Naive thymus-derived CD4-positive, alpha-beta T cell (primary cell): ENCODE results near the gene TRIP13. TPM values are rescaled to one million over a fixed set of nuclear protein-coding genes. Genes with fewer than 3 reads are reported as not detected.
A peak's percentile ranks its signal among the peaks of the same experiment; 100 is the strongest.

ENCODE experiments used
- ATAC-seq: fragments of 150-1000 bp; cut with Tn5 transposase; 2 replicates; pipeline ENCODE4 v1.10.0; 2021; ENCODE audit warnings: mild to moderate bottlenecking, moderate library complexity
- CTCF ChIA-PET: fragments of 350-600 bp; sonication (Branson Sonifier 250); formaldehyde crosslinking; loops from one replicate; lab custom pipeline; 2021; ENCODE audit warnings: antibody characterized with exemption; lab: Charles Lee
- POLR2A ChIA-PET: fragments of 350-600 bp; sonication (Branson Sonifier 250); formaldehyde crosslinking; loops from one replicate; lab custom pipeline; 2021; ENCODE audit warnings: antibody characterized with exemption, inconsistent platforms; lab: Charles Lee
- DNase-seq, 9 donors: peaks; one replicate each; pipeline versions ENCODE4 v3.0.0 to v3.0.0-alpha.2; 2020 to 2022; ENCODE audit warnings: mixed read lengths in 1 of 9
- H3K27ac ChIP-seq: one replicate; pipeline ENCODE4 v1.7.0; 2013; ENCODE audit warnings: mild to moderate bottlenecking, low read depth, low read length, moderate library complexity
- H3K27me3 ChIP-seq, 2 donors: one replicate each; pipeline ENCODE4 v1.7.0; 2013; ENCODE audit warnings: low read length in 2 of 2, mild to moderate bottlenecking in 2 of 2, moderate library complexity in 2 of 2; ENCODE audit not compliant: control insufficient read depth in 2 of 2, insufficient read depth in 2 of 2
- H3K36me3 ChIP-seq, 3 experiments: 1 replicate in 2 of 3; 2 replicates in 1 of 3; pipeline ENCODE4 v1.7.0; 2013; ENCODE audit warnings: low read length in 3 of 3, mild to moderate bottlenecking in 3 of 3, moderate library complexity in 1 of 3; ENCODE audit not compliant: insufficient read depth in 3 of 3, control insufficient read depth in 2 of 3
- H3K4me1 ChIP-seq, 2 donors: one replicate each; pipeline ENCODE4 v1.7.0; 2013; ENCODE audit warnings: low read length in 2 of 2, mild to moderate bottlenecking in 2 of 2, moderate library complexity in 1 of 2; ENCODE audit not compliant: control insufficient read depth in 2 of 2, insufficient read depth in 2 of 2
- H3K4me3 ChIP-seq: 2 replicates; pipeline ENCODE4 v1.7.0; 2013; ENCODE audit warnings: mild to moderate bottlenecking, low read length
- H3K9me3 ChIP-seq, 3 experiments: 1 replicate in 2 of 3; 2 replicates in 1 of 3; pipeline ENCODE4 v1.7.0; 2013; ENCODE audit warnings: low read length in 3 of 3; ENCODE audit not compliant: control insufficient read depth in 2 of 3
- H3K27ac Mint-ChIP-seq, 9 donors: one replicate each; pipeline ENCODE4 v1.8.0; 2020 to 2022; ENCODE audit warnings: mixed read lengths in 9 of 9, mild to moderate bottlenecking in 8 of 9, moderate library complexity in 5 of 9, inconsistent platforms in 2 of 9
- H3K27me3 Mint-ChIP-seq, 5 donors: one replicate each; pipeline ENCODE4 v1.8.0; 2021 to 2022; ENCODE audit warnings: mixed read lengths in 5 of 5, mild to moderate bottlenecking in 1 of 5
- H3K36me3 Mint-ChIP-seq, 5 donors: one replicate each; pipeline ENCODE4 v1.8.0; 2020 to 2022; ENCODE audit warnings: mixed read lengths in 5 of 5, mild to moderate bottlenecking in 3 of 5, inconsistent platforms in 1 of 5
- H3K4me1 Mint-ChIP-seq, 7 donors: one replicate each; pipeline ENCODE4 v1.8.0; 2020 to 2022; ENCODE audit warnings: mixed read lengths in 7 of 7, mild to moderate bottlenecking in 3 of 7, inconsistent platforms in 1 of 7
- H3K4me3 Mint-ChIP-seq, 10 donors: one replicate each; pipeline ENCODE4 v1.8.0; 2020 to 2022; ENCODE audit warnings: mild to moderate bottlenecking in 10 of 10, mixed read lengths in 10 of 10, moderate library complexity in 6 of 10, inconsistent platforms in 2 of 10
- H3K9me3 Mint-ChIP-seq, 11 donors: one replicate each; pipeline ENCODE4 v1.8.0; 2020 to 2022; ENCODE audit warnings: mixed read lengths in 11 of 11, mild to moderate bottlenecking in 4 of 11, inconsistent platforms in 1 of 11, moderate library complexity in 1 of 11
- intact Hi-C, 2 donors: fragments of 100-400 bp; cut with micrococcal nuclease; formaldehyde crosslinking; loops; one replicate each; pipeline ENCODE4 v1.15.1; 2023
- polyA plus RNA-seq, 2 donors: library from polyadenylated mRNA; unstranded; fragments of 300-500 nt; fragmentation: Illumina TruSeq; gene quantifications; one replicate each; pipeline ENCODE4 v1.2.3, GENCODE V29; 2021
- total RNA-seq, 6 experiments: library from RNA in 5 of 6; stranded (reverse) in 5 of 6; gene quantifications; 1 replicate in 5 of 6; 2 replicates in 1 of 6; pipeline ENCODE4 v1.2.3 and lab custom pipeline; 2021 to 2026

The TRIP13 gene
- total and polyA plus RNA-seq, 7 experiments from 2014 or later: 0.39 to 23.5 (median 0.57) TPM; not detected in 1

DNA sequence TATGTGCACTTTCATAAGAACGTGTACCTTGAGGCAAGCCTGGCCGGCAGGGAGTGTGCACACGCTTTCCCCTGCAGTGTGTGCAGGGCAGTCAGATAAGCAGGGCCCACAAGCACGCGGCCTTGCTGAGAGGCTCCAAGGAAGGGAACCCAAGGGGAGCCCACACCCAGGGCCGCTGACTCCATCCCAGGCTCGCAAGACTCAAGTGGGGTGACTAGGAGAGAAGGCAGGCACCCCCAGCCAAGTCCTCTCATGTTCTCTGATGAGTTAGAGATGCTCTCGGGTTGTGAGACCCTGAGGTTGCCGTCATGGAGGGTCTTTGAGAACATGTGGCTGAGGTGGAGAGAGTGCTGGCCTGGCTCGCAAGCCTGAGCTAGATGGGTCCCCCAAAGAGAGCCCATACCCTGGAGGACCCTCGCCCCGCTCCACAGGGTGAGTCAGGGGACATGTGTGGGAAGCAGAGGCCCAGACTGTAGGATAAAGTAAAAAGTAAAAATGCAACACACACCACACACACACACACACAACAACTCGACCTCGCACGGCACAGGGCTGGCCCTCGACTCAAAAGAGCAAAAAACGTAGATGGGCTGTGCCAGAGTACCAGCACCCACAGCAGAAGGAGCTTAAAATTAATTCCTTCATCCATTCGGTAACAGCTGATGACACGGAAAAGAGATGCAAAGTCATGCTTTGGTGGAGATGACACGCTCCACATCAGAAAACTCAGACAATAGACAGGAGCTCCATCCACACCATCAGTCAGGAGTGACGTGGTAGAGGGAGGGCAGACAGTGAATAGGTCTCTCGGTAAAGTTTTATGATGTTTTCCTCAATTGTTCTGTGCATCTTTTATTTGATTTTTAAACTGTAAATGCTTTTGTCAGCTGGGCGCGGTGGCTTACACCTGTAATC, 61.1 kb downstream of the TRIP13 start:
- Mint-ChIP-seq H3K4me1 (peaks cover 0 to 30% (median 14%) of the 10 kb centered on the region in 7 donors), H3K9me3 (peaks cover 0 to 3% (median 0%) of the 10 kb centered on the region in 11 donors), H3K36me3 (peaks cover 0 to 8% (median 0%) of the 10 kb centered on the region in 5 donors), H3K4me3 (no peak overlapping the region), H3K27me3 (peaks cover 19 to 47% (median 34%) of the 10 kb centered on the region in 5 donors), H3K27ac (no peak overlapping the region)
- no peak overlapping the region for H3K27ac ChIP-seq
- DNase-seq (no peak), ATAC-seq (no peak)
- no peaks in the 10 kb centered on the region for H3K27me3 ChIP-seq
- no peaks in the 10 kb centered on the region for H3K9me3 ChIP-seq
- POLR2A ChIA-PET: no interaction called here
- intact Hi-C loops: no loop called here
- no peak overlapping the region for H3K4me3 ChIP-seq
- H3K4me1 ChIP-seq: peaks cover 7 to 10% of the 10 kb centered on the region in 2 donors
- CTCF ChIA-PET: no interaction called here
- H3K36me3 ChIP-seq: no peaks in the 10 kb centered on the region

DNA sequence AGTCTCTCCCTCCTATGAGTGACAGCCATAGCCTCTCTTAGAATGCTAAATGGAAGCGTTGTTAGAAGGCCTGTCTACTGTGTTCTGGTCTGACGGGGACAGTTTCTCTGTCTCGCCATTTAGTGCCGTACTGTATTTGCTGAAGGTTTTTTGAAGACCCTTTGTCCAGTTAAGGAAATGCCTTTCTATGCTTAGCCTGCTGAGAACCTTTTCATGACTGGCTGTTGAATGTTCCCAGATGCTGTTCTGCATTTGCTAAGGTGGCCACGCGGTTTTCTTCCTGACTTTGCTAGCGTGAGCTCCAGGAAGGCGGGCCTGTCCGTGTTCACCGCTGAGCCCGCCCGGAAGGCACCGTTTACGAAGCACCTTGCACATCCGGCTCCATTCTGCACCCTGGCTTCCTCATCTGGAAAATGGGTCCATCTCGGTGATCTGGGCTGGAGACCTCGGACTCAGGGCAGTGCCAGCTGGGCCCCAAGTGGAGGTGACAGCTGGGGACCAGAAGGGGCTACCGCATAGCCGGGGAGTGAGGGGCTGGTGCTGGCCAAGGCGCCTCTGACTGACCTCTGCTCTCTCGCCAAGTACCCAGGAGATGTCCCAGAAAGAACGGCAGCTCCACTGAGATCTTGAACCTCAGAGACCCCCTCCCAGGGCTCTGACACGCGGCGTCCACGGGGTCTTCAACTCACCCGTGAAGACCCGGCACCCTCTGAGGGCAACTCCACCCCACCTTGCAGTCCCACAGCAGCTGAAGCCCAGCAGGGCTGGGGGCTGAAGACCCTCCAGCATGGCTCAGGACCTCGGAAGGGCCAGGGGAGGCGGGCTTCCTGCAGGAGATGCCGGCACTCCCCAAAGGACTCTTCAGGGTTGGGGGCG, 63.4 kb downstream of the TRIP13 start:
- no peak overlapping the region for H3K4me3 Mint-ChIP-seq
- H3K36me3 ChIP-seq: no peaks in the 10 kb centered on the region
- H3K27me3 Mint-ChIP-seq: peaks cover 9 to 24% (median 19%) of the 10 kb centered on the region in 5 donors
- H3K27ac Mint-ChIP-seq: no peak overlapping the region
- peaks cover 7 to 10% of the 10 kb centered on the region in 2 donors for H3K4me1 ChIP-seq
- peaks cover 0 to 39% (median 15%) of the 10 kb centered on the region in 7 donors for H3K4me1 Mint-ChIP-seq
- H3K27me3 ChIP-seq: no peaks in the 10 kb centered on the region
- POLR2A ChIA-PET: no interaction called here
- ATAC-seq: no peak
- H3K36me3 Mint-ChIP-seq: peaks cover 0 to 4% (median 0%) of the 10 kb centered on the region in 5 donors
- no peaks in the 10 kb centered on the region for H3K9me3 ChIP-seq
- CTCF ChIA-PET: no interaction called here
- no peak overlapping the region for H3K27ac ChIP-seq
- H3K9me3 Mint-ChIP-seq: peaks cover 0 to 3% (median 0%) of the 10 kb centered on the region in 11 donors
- intact Hi-C loops: no loop called here
- H3K4me3 ChIP-seq: no peak overlapping the region
- no peak for DNase-seq

DNA sequence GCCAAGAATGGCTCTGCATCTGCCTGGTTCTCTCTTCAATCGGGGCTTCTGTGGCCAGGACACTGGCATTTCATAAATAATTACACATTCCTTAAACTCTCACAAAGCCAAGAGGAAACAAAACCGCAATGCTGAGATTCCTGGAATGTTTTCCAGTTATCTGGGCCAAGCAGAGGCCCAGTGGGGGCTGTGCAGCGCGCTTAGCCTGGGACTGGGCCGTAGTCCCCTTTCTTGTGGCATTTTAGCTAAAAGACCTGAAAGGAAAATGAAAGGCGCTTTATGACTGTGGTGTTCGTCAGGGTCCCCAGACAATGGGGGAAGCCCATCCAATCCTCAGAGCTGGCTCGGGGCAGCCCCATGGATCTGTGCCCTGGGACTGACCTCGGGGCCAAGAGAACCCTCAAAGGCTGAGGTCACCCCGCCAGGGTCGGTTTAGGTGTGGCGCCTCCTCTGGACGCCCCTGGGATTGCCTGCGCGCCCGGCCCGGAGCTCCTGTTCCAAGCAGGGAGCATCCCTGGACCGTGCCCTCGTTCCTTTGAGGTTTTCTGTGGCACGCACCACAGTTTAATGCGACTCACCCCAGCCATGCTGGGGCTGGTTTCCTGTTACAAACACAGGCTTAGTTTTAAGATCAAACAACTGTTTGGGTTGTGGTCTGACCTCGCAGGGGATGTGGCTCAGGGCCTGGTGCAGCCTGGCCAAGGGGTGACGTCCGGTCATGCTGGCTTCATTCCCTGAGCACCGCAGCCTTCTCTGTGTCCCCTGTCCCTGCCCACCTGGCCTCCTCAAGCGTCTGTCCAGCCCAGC, 64.5 kb downstream of the TRIP13 start:
- POLR2A ChIA-PET: no interaction called here
- no peak overlapping the region for H3K4me3 ChIP-seq
- Mint-ChIP-seq H3K4me1 (peaks cover 0 to 39% (median 15%) of the 10 kb centered on the region in 7 donors), H3K36me3 (peaks cover 0 to 3% (median 0%) of the 10 kb centered on the region in 5 donors), H3K27ac (no peak overlapping the region), H3K27me3 (peaks cover 9 to 19% (median 18%) of the 10 kb centered on the region in 5 donors), H3K9me3 (no peaks in the 10 kb centered on the region), H3K4me3 (peak overlapping the region in 2 of 10 donors; percentile 47 to 64)
- ATAC-seq: peak; percentile 30
- H3K27me3 ChIP-seq: no peaks in the 10 kb centered on the region
- CTCF ChIA-PET: no interaction called here
- H3K9me3 ChIP-seq: no peaks in the 10 kb centered on the region
- peak in 3 of 9 donors; percentile 12 to 57 (median 19) for DNase-seq
- H3K36me3 ChIP-seq: no peaks in the 10 kb centered on the region
- no peak overlapping the region for H3K27ac ChIP-seq
- intact Hi-C loops: no loop called here
- H3K4me1 ChIP-seq: peaks cover 7 to 10% of the 10 kb centered on the region in 2 donors

DNA sequence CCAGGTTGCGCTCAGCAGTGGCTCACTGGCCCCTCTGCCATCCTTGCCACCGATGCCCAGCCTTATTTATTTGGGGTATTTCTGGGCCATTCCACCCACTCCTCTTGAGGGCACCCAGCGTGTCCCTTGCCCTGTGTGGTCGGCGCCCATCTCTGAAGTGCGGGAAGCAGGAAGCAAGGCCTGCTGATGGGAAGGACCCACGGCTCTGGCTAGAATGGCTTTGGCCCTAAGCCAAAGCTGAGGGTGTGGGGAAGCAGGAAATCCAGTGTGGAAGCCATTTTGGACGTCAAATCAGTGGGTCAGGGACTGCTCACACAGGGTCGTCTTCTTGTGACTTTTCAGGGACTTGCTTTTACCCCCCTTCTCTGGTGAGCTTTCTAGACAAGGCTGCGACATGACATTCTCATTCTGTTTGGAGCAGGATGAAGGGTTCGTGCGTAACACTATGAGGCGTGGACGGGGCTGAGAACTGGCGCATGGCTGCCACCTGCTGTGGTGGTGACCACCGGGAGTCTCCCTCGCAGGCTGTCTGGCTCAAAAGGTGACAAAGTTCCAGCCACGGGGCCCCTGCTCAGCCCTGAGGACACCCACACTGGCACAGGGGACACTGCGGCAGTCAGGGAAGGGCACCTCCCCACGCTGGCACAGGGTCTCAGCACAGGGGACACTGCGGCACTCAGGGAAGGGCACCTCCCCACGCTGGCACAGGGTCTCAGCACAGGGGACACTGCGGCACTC, 65.2 kb downstream of the TRIP13 start:
- peaks cover 7 to 10% of the 10 kb centered on the region in 2 donors for H3K4me1 ChIP-seq
- peaks cover 0 to 3% (median 0%) of the 10 kb centered on the region in 5 donors for H3K36me3 Mint-ChIP-seq
- peak overlapping the region in 2 of 10 donors; percentile 39 to 47 for H3K4me3 Mint-ChIP-seq
- DNase-seq (no peak), ATAC-seq (no peak)
- peaks cover 9 to 19% (median 18%) of the 10 kb centered on the region in 5 donors for H3K27me3 Mint-ChIP-seq
- H3K27me3 ChIP-seq: no peaks in the 10 kb centered on the region
- POLR2A ChIA-PET: no interaction called here
- H3K4me3 ChIP-seq: no peak overlapping the region
- peaks cover under 1 to 44% (median 15%) of the 10 kb centered on the region in 7 donors for H3K4me1 Mint-ChIP-seq
- CTCF ChIA-PET: no interaction called here
- no peaks in the 10 kb centered on the region for H3K36me3 ChIP-seq
- no peaks in the 10 kb centered on the region for H3K9me3 Mint-ChIP-seq
- intact Hi-C loops: no loop called here
- H3K9me3 ChIP-seq: no peaks in the 10 kb centered on the region
- no peak overlapping the region for H3K27ac Mint-ChIP-seq
- H3K27ac ChIP-seq: no peak overlapping the region

DNA sequence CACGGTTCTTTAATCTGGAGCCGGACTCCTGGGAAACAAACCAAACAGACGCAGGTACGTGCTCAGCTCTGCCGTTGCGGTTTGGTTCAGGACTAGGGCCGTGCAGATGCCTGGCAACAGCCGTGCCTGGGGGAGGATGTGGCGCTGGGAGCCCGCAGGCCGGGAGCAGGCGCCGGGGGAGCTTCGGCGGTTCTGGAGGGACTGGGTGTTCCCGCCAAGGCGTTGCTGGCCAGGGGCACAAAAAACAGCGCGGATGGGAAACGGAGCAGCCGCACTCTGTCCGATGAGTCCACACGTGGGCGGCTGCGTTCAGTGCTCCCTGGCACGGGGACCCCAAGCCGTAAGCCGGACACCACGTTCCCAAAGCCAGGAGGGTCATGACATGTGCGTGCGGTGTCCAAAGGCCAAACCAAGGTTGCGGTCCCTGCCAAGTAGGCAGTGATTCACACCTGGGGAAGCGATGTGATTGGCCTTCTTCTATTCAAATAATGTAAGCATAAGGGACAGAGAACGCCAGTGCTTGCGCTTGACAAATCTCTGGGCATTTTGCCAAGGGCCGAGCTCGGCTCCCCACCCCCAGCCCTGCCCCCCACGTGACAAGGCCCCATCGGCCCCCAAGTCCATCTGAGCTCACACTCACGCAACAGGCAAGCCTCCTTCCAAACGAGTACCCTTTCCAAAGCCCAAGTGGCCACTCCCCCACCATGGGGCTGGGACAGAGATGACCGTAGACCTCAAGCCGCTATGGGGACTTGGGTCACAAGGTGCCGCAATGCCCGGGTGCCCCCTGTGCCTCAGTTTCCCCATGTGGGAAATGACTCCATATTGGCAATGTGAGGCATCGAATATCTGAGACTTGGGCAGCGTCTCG, 66.3 kb downstream of the TRIP13 start:
- Histone ChIP-seq H3K9me3 (no peaks in the 10 kb centered on the region), H3K27ac (no peak overlapping the region), H3K4me1 (peaks cover 10 to 16% of the 10 kb centered on the region in 2 donors), H3K27me3 (no peaks in the 10 kb centered on the region), H3K4me3 (no peak overlapping the region), H3K36me3 (no peaks in the 10 kb centered on the region)
- Mint-ChIP-seq H3K9me3 (no peaks in the 10 kb centered on the region), H3K27me3 (peaks cover 9 to 15% (median 12%) of the 10 kb centered on the region in 5 donors), H3K36me3 (peaks cover 0 to 3% (median 0%) of the 10 kb centered on the region in 5 donors), H3K4me3 (no peak overlapping the region), H3K27ac (peak overlapping the region in 1 of 9 donors; percentile 72), H3K4me1 (peaks cover 9 to 51% (median 23%) of the 10 kb centered on the region in 7 donors)
- CTCF ChIA-PET: no interaction called here
- POLR2A ChIA-PET: no interaction called here
- DNase-seq (no peak), ATAC-seq (no peak)
- intact Hi-C loops: no loop called here
